ENCODE measurements around the gene FOXA1.

GRCh38 chr14:37588667-37588955 is 6.4 kb downstream of the FOXA1 start:
- TF ChIP-seq CTCF (IDR thresholded peaks at IDR 0.05; ENCODE audit: low read depth, low read length, missing input control) = no peak
- TF ChIP-seq TAF1 (conservative IDR thresholded peaks at IDR 0.05) = no peak

Data from liver (tissue), 3 donors.